OCI-LY1 (cell line): ENCODE data around the gene MAGEB17.

Experiments used
- EZH2 ChIP-seq: fragments of 200-600 bp; sonication (generic), shearing (Covaris generic); IDR thresholded peaks from 2 replicates; pipeline ENCODE4 v1.8.0; 2017; ENCODE audit warnings: borderline replicate concordance, mixed run types, mild to moderate bottlenecking, antibody characterized with exemption, low read length, moderate library complexity, mixed read lengths
- TF ChIP-seq, protein P1 (sequence below): fragments of 200-600 bp; sonication (generic), shearing (Covaris generic); IDR thresholded peaks from 2 replicates; pipeline ENCODE4 v1.5.1; 2017; ENCODE audit warnings: mild to moderate bottlenecking, antibody characterized with exemption, low read length, moderate library complexity, mixed read lengths

DNA sequence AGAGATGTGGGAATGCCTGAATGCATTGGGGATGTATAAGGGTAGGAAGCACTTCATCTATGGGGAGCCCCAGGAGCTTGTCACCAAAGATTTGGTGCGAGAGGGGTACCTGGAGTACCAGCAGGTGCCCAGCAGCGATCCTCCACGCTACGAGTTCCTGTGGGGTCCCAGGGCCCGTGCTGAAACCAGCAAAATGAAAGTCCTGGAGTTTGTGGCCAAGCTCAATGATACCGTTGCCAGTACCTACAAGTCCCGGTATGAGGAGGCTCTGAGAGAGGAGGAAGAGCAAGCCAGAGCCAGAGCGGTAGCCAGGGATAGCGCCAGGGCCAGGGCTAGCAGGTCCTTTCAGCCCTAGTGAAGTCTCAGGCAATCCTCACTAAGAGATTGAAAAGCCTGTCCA, 3.8 kb downstream of the MAGEB17 start:
- TF ChIP-seq, protein P1, sequence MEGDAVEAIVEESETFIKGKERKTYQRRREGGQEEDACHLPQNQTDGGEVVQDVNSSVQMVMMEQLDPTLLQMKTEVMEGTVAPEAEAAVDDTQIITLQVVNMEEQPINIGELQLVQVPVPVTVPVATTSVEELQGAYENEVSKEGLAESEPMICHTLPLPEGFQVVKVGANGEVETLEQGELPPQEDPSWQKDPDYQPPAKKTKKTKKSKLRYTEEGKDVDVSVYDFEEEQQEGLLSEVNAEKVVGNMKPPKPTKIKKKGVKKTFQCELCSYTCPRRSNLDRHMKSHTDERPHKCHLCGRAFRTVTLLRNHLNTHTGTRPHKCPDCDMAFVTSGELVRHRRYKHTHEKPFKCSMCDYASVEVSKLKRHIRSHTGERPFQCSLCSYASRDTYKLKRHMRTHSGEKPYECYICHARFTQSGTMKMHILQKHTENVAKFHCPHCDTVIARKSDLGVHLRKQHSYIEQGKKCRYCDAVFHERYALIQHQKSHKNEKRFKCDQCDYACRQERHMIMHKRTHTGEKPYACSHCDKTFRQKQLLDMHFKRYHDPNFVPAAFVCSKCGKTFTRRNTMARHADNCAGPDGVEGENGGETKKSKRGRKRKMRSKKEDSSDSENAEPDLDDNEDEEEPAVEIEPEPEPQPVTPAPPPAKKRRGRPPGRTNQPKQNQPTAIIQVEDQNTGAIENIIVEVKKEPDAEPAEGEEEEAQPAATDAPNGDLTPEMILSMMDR, result no peak
- TF ChIP-seq EZH2, result no peak
